ENCODE data around the gene MSLN.

MSLN gene

GRCh38 chr16:802914-803753 is 42.6 kb downstream of the MSLN start:
- Histone ChIP-seq H3K27ac (no peak overlapping the region), H3K4me1 (ENCODE audit: control insufficient read depth in 1 of 2, insufficient read depth in 1 of 2, low read depth in 1 of 2, low read length in 1 of 2) (peaks cover 4 to 10% of the 10 kb centered on the region in 2 experiments), H3K4me3 (ENCODE audit: low read depth in 1 of 2, low read length in 1 of 2) (no peak overlapping the region), H3K27me3 (peaks cover 53% of the 10 kb centered on the region), H3K36me3 (no peaks in the 10 kb centered on the region), H3K9me3 (no peaks in the 10 kb centered on the region)
- no peak for TF ChIP-seq CTCF (IDR thresholded peaks at IDR 0.05)

GRCh38 chr16:803754-804080 is 43.2 kb downstream of the MSLN start:
- Histone ChIP-seq H3K4me3 (ENCODE audit: low read depth in 1 of 2, low read length in 1 of 2) (no peak overlapping the region), H3K36me3 (no peaks in the 10 kb centered on the region), H3K9me3 (no peaks in the 10 kb centered on the region), H3K27me3 (peaks cover 52% of the 10 kb centered on the region), H3K4me1 (ENCODE audit: control insufficient read depth in 1 of 2, insufficient read depth in 1 of 2, low read depth in 1 of 2, low read length in 1 of 2) (peaks cover 8 to 14% of the 10 kb centered on the region in 2 experiments), H3K27ac (no peak overlapping the region)
- TF ChIP-seq CTCF (IDR thresholded peaks at IDR 0.05): no peak

GRCh38 chr16:804193-805048 is 43.9 kb downstream of the MSLN start:
- Histone ChIP-seq H3K9me3 (no peaks in the 10 kb centered on the region), H3K27ac (no peak overlapping the region), H3K4me1 (ENCODE audit: control insufficient read depth in 1 of 2, insufficient read depth in 1 of 2, low read depth in 1 of 2, low read length in 1 of 2) (peaks cover 8 to 14% of the 10 kb centered on the region in 2 experiments), H3K4me3 (ENCODE audit: low read depth in 1 of 2, low read length in 1 of 2) (no peak overlapping the region), H3K27me3 (peaks cover 52% of the 10 kb centered on the region), H3K36me3 (no peaks in the 10 kb centered on the region)
- no peak for TF ChIP-seq CTCF (IDR thresholded peaks at IDR 0.05)

- H3K4me1 ChIP-seq (ENCODE audit: control insufficient read depth in 1 of 2, insufficient read depth in 1 of 2, low read depth in 1 of 2, low read length in 1 of 2): peaks cover 8 to 14% of the 10 kb centered on the region in 2 experiments
- H3K36me3 ChIP-seq: no peaks in the 10 kb centered on the region
- H3K9me3 ChIP-seq: no peaks in the 10 kb centered on the region
- H3K27ac ChIP-seq: no peak overlapping the region
- no peak overlapping the region for H3K4me3 ChIP-seq (ENCODE audit: low read depth in 1 of 2, low read length in 1 of 2)
- H3K27me3 ChIP-seq: peaks cover 52% of the 10 kb centered on the region
- no peak for TF ChIP-seq CTCF (IDR thresholded peaks at IDR 0.05)
These were observed 44.9 kb downstream of the MSLN start for GRCh38 chr16:805474-805873.

- Histone ChIP-seq H3K9me3 (no peaks in the 10 kb centered on the region), H3K27me3 (peaks cover 47% of the 10 kb centered on the region), H3K4me3 (ENCODE audit: low read depth in 1 of 2, low read length in 1 of 2) (peak overlapping the region; percentile 86 to 88), H3K36me3 (no peaks in the 10 kb centered on the region), H3K4me1 (ENCODE audit: control insufficient read depth in 1 of 2, insufficient read depth in 1 of 2, low read depth in 1 of 2, low read length in 1 of 2) (peaks cover 8 to 14% of the 10 kb centered on the region in 2 experiments), H3K27ac (peak overlapping the region; percentile 93)
- peak; percentile 24 for TF ChIP-seq CTCF (IDR thresholded peaks at IDR 0.05)
These were observed 47.0 kb downstream of the MSLN start for GRCh38 chr16:807347-808084.
